KOPT-K1 (cell line): ENCODE results near the gene DND1.
"Not testable (repeated sequence)": the region's sequence is repeated elsewhere in the genome, so short reads cannot be mapped to it uniquely, and the experiment has no call there.

Experiments
- H3K27ac ChIP-seq: fragments of 200-600 bp; sonication (generic); 2 replicates; pipeline ENCODE4 v1.5.1; 2016; ENCODE audit warnings: antibody characterized with exemption, mild to moderate bottlenecking, low read depth, low read length; ENCODE audit not compliant: poor library complexity, severe bottlenecking
- H3K36me3 ChIP-seq: fragments of 200-600 bp; sonication (generic); 2 replicates; pipeline ENCODE4 v1.5.1; 2017; ENCODE audit warnings: antibody characterized with exemption, mild to moderate bottlenecking, low read length, moderate library complexity; ENCODE audit not compliant: insufficient read depth
- H3K9me3 ChIP-seq: fragments of 200-600 bp; sonication (generic); 2 replicates; pipeline ENCODE4 v1.5.1; 2017; ENCODE audit warnings: antibody characterized with exemption, low read length, mild to moderate bottlenecking; ENCODE audit not compliant: insufficient read depth, poor library complexity, severe bottlenecking

DND1 gene

GRCh38 chr5:140673187-140673976 lies at the start of gene DND1:
TSS of gene DND1 (minus strand) at chr5:140673576. CDS start at chr5:140673542, 34 bp downstream.
- Histone ChIP-seq H3K27ac (no peak within 1 kb of the TSS), H3K9me3 (no peaks in the 10 kb centered on the region), H3K36me3 (peaks cover 100% of the 10 kb centered on the region)

- H3K27ac ChIP-seq, H3K9me3 ChIP-seq, H3K36me3 ChIP-seq: not testable (repeated sequence)
Measured at GRCh38 chr5:140721395-140721794, 48.0 kb upstream of the DND1 start.

- H3K36me3 ChIP-seq, H3K9me3 ChIP-seq, H3K27ac ChIP-seq: not testable (repeated sequence)
Measured at GRCh38 chr5:140720738-140721137, 47.4 kb upstream of the DND1 start.

GRCh38 chr5:140718266-140718592 lies 44.9 kb upstream of the DND1 start:
- Histone ChIP-seq H3K9me3 (no peaks in the 10 kb centered on the region), H3K36me3 (no peaks in the 10 kb centered on the region), H3K27ac (no peak overlapping the region)

GRCh38 chr5:140716238-140716637 lies 42.9 kb upstream of the DND1 start:
- not testable (repeated sequence) for H3K9me3 ChIP-seq, H3K36me3 ChIP-seq, H3K27ac ChIP-seq

- Histone ChIP-seq H3K9me3 (no peaks in the 10 kb centered on the region), H3K27ac (no peak overlapping the region), H3K36me3 (no peaks in the 10 kb centered on the region)
Measured at GRCh38 chr5:140713562-140714094, 40.3 kb upstream of the DND1 start.

GRCh38 chr5:140711794-140712193 lies 38.4 kb upstream of the DND1 start:
- Histone ChIP-seq H3K9me3 (no peaks in the 10 kb centered on the region), H3K27ac (no peak overlapping the region), H3K36me3 (peaks cover 12% of the 10 kb centered on the region)

GRCh38 chr5:140710899-140711552 lies 37.6 kb upstream of the DND1 start:
- peak overlapping the region; percentile 52 for H3K27ac ChIP-seq
- no peaks in the 10 kb centered on the region for H3K9me3 ChIP-seq
- H3K36me3 ChIP-seq, result peaks cover 20% of the 10 kb centered on the region

- H3K9me3 ChIP-seq, H3K27ac ChIP-seq: not testable (repeated sequence)
- peaks cover 42% of the 10 kb centered on the region for H3K36me3 ChIP-seq
Measured at GRCh38 chr5:140708787-140709186, 35.4 kb upstream of the DND1 start.

GRCh38 chr5:140707812-140708211 lies 34.4 kb upstream of the DND1 start:
- Histone ChIP-seq H3K27ac (no peak overlapping the region), H3K36me3 (peaks cover 52% of the 10 kb centered on the region), H3K9me3 (no peaks in the 10 kb centered on the region)

GRCh38 chr5:140700177-140701144 lies 27.1 kb upstream of the DND1 start, which contains the start of gene ZMAT2:
TSS of gene ZMAT2 (plus strand) at chr5:140700447. CDS start at chr5:140700461, 14 bp downstream.
- Histone ChIP-seq H3K36me3 (peaks cover 87% of the 10 kb centered on the region), H3K27ac (peak within 1 kb of the TSS; percentile 57), H3K9me3 (no peaks in the 10 kb centered on the region)

- no peak overlapping the region for H3K27ac ChIP-seq
- H3K9me3 ChIP-seq, result no peaks in the 10 kb centered on the region
- H3K36me3 ChIP-seq, result peaks cover 76% of the 10 kb centered on the region
Measured at GRCh38 chr5:140696891-140697492, 23.6 kb upstream of the DND1 start.

- no peak overlapping the region for H3K27ac ChIP-seq
- peaks cover 68% of the 10 kb centered on the region for H3K36me3 ChIP-seq
Measured at GRCh38 chr5:140694276-140694675, 20.9 kb upstream of the DND1 start.

More at GRCh38 chr5:140694276-140694675, 20.9 kb upstream of the DND1 start:
- H3K9me3 ChIP-seq, result no peaks in the 10 kb centered on the region
